HepG2 (cell line): ENCODE measurements around the gene TBX21.

ENCODE experiments used
- MAF1 ChIP-seq: sonication (generic); formaldehyde crosslinking; IDR thresholded peaks from 2 replicates; pipeline ENCODE4 v1.5.0; 2020; ENCODE audit warnings: missing genetic modification reagents, borderline replicate concordance
- SOX6 ChIP-seq, 2 experiments: fragments of 450-650 bp in 1 of 2; sonication (generic) in 1 of 2; formaldehyde crosslinking in 1 of 2; IDR thresholded peaks; 2 replicates each; pipeline versions ENCODE4 v1.4.0 to v1.6.1; 2017 to 2020; ENCODE audit warnings: antibody characterized with exemption in 1 of 2, mild to moderate bottlenecking in 1 of 2, missing genetic modification reagents in 1 of 2
- TF ChIP-seq, protein P1 (sequence below): sonication (generic); formaldehyde crosslinking; IDR thresholded peaks from 2 replicates; pipeline ENCODE4 v1.5.0; 2020; ENCODE audit warnings: mild to moderate bottlenecking, missing genetic modification reagents, moderate library complexity

GRCh38 chr17:47729476-47729875 is 3.6 kb upstream of the TBX21 start:
- TF ChIP-seq, protein P1, sequence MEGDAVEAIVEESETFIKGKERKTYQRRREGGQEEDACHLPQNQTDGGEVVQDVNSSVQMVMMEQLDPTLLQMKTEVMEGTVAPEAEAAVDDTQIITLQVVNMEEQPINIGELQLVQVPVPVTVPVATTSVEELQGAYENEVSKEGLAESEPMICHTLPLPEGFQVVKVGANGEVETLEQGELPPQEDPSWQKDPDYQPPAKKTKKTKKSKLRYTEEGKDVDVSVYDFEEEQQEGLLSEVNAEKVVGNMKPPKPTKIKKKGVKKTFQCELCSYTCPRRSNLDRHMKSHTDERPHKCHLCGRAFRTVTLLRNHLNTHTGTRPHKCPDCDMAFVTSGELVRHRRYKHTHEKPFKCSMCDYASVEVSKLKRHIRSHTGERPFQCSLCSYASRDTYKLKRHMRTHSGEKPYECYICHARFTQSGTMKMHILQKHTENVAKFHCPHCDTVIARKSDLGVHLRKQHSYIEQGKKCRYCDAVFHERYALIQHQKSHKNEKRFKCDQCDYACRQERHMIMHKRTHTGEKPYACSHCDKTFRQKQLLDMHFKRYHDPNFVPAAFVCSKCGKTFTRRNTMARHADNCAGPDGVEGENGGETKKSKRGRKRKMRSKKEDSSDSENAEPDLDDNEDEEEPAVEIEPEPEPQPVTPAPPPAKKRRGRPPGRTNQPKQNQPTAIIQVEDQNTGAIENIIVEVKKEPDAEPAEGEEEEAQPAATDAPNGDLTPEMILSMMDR (CRISPR knock-in tag): no peak
- TF ChIP-seq MAF1 (no peak), SOX6 (IDR thresholded peaks at IDR 0.05) (no peak), SOX6 (CRISPR knock-in tag; IDR thresholded peaks at IDR 0.05) (no peak)
